DMS153 treated with DMSO at 0.1 percent for 48 hours (cell line): ENCODE measurements around the gene NSFL1C.
A peak's percentile ranks its signal among the peaks of the same experiment; 100 is the strongest.

Experiments used
- DNase-seq: peaks from one replicate; lab custom pipeline; 2025; ENCODE audit not compliant: unreplicated experiment; lab: John Stamatoyannopoulos, UW

NSFL1C gene

GRCh38 chr20:1486566-1486965 is 19.9 kb upstream of the NSFL1C start:
- DNase-seq = no peak

- DNase-seq = no peak
Observed at GRCh38 chr20:1484438-1485116, 17.9 kb upstream of the NSFL1C start.

GRCh38 chr20:1479831-1480595 is 13.4 kb upstream of the NSFL1C start:
- no peak for DNase-seq

DNA sequence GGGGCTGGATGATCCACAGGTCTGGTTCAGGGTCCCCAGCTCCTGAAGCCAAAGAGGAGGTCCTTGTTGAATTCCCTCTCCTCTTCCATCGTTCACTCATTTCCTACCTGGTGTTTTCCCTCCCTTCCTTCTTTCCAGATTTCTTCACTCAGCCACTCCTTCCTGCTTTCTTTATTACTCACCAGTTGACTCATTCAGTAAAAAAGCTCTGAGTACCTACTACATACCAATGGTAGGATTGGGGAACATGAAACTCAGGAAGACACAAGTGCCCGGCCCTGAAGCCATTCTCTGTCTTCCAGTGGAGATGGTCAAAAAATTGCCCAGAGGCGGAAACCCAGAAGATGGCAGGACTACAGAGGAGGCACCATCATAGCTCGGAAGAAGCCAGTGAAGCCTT is 11.9 kb upstream of the NSFL1C start:
- no peak for DNase-seq

- DNase-seq = no peak
Observed at GRCh38 chr20:1477896-1478490, 11.3 kb upstream of the NSFL1C start.

GRCh38 chr20:1474817-1475603 is 8.4 kb upstream of the NSFL1C start:
- DNase-seq = no peak

DNA sequence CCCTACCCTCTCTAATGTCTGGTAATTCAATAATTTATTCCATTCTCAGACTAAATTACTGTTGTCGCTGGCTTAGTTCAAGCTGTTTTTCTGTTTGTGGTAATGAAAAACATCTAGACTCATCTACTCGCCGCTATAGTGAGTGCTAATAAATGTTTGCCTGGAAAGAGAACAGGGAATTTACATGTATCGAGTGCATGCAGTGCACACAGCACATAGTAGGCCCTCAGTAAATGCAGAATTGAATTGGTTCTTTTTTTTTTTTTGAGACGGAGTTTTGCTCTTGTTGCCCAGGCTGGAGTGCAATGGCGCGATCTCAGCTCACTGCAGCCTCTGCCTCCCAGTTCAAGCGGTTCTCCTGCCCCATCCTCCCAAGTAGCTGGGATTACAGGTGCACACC is 7.7 kb upstream of the NSFL1C start:
- DNase-seq = no peak

- DNase-seq = no peak
Observed at GRCh38 chr20:1473246-1474220, 6.9 kb upstream of the NSFL1C start.

DNA sequence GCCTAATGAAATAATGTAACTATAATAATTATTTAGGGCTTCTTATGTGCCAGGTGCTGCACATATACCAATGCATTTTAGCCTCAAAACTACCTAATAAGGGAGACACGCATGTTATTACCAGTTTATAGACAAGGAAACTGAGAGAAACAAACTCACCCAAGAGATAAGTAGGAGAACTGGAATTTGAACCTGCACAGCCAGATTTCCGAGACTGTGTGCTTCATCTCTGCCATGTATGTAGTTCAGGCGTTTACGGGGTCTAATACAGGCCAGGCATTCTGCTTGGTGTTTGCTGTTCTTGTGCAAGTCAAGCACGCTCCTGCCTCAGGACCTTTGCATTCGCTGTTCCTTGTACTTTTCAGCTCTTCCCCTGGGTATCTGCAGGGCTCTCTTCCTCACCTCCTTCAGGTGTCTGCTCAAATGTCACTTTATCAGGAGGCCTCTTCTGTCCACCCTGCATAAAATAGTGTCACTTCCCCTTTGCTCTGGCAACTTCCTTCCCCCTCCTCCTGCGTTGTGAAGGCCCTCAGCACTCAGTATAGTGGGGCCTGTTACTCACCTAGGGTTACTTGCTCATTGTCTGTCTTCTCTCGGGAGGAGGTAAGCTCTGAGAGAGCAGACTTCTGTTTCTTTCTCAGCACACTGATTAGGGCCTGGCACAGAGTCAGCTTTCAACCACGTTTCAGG is 6.1 kb upstream of the NSFL1C start:
- DNase-seq = no peak

- no peak for DNase-seq
Observed at GRCh38 chr20:1471242-1471641, 4.6 kb upstream of the NSFL1C start.

- DNase-seq = peak; percentile 50
Observed at GRCh38 chr20:1469925-1470571, 3.4 kb upstream of the NSFL1C start.

- no peak for DNase-seq
Observed at GRCh38 chr20:1469306-1469905, 2.8 kb upstream of the NSFL1C start.

DNA sequence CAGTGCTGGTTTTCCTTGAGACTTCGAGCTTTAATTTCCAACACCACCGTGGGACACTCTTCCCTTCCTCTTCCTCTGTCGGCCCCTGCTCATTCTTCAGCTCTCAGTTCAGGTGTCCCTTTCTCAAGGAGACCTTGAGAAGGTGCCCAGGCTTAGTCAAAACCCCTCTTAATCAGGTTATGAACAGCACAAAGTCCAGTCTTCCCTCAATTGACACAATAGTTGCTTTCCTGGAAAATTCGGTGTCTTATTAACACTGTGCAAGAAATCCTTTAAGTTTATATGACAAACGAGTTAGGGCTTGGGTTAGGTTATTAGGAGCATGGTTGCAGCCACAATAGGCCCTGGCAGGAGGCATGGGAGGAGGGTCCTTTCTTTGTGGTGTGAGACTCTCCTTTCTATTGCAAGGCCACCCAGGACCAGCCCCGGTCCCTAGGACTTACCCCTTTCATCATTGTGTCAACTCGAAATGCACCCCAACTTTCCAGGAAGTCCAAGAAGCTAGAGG is 1.5 kb upstream of the NSFL1C start:
- no peak for DNase-seq

DNA sequence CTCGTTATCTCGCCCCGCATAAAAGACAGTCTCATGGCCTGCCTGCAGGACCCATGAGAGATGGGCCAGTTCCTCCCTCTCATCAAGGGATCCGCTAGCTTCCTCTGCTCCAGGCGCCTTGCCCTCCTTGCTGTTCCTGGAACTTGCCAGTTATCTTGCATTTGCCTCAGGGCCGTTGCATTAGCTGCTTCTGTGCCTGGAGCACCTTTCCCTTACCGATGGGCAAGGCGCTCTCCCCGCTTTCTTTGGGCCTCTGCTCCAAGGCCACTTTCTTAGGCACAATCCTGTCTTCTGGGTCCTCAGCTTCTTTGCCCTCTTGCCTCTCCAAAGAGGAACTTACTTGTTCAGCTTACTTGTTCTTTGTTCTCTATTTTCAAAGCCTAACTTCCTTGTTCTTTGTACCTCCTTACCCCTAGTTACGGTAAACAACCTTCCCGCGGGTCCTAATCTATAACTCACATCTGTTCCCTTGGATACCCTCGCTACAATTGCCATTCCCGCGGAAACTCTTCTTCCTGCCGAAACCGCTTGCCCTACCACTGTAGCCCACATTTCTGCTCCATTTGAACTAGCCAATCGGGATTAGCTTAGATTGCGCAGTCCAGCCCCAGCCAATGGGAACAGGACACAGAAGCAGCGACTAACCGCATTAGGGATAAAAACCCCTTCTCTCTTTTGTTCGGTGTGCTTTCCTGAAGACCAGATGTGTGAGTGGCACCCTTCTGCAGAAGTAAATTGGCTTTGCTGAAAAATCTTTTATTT is 887 bp upstream of the NSFL1C start:
- DNase-seq = no peak

- no peak for DNase-seq
Observed at GRCh38 chr20:1467082-1467354, 369 bp upstream of the NSFL1C start.

GRCh38 chr20:1465470-1466210 is 1.0 kb downstream of the NSFL1C start:
- DNase-seq = no peak

- no peak for DNase-seq
Observed at GRCh38 chr20:1463971-1464570, 2.6 kb downstream of the NSFL1C start.
